HG03095 (cell line): ENCODE data around the gene SCD.
A peak's percentile ranks its signal among the peaks of the same experiment; 100 is the strongest.
"Not testable (repeated sequence)": the region's sequence is repeated elsewhere in the genome, so short reads cannot be mapped to it uniquely, and the experiment has no call there.

Experiments used
- ATAC-seq: cut with Tn5 transposase; IDR thresholded peaks from one replicate; pipeline ENCODE4 v1.9.1; 2021; ENCODE audit warnings: moderate library complexity; ENCODE audit not compliant: unreplicated experiment

SCD gene

GRCh38 chr10:100359529-100360150 is 12.6 kb downstream of the SCD start:
- no peak for ATAC-seq

- ATAC-seq, result no peak
Measured at GRCh38 chr10:100360234-100360633, 13.2 kb downstream of the SCD start.

- no peak for ATAC-seq
Measured at GRCh38 chr10:100362570-100363496, 15.8 kb downstream of the SCD start.

- no peak for ATAC-seq
Measured at GRCh38 chr10:100364175-100364574, 17.1 kb downstream of the SCD start.

- ATAC-seq, result no peak
Measured at GRCh38 chr10:100364735-100365391, 17.8 kb downstream of the SCD start.

- no peak for ATAC-seq
Measured at GRCh38 chr10:100368721-100369120, 21.7 kb downstream of the SCD start.

- no peak for ATAC-seq
Measured at GRCh38 chr10:100370714-100371481, 23.9 kb downstream of the SCD start.

- ATAC-seq, result no peak
Measured at GRCh38 chr10:100371482-100372027, 24.5 kb downstream of the SCD start.

GRCh38 chr10:100372415-100373297 is 25.6 kb downstream of the SCD start:
- no peak for ATAC-seq

GRCh38 chr10:100373298-100374199 is 26.5 kb downstream of the SCD start:
- peak; percentile 89 for ATAC-seq

GRCh38 chr10:100374200-100374655 is 27.2 kb downstream of the SCD start:
- no peak for ATAC-seq

GRCh38 chr10:100374677-100375353 is 27.8 kb downstream of the SCD start:
- ATAC-seq, result not testable (repeated sequence)

GRCh38 chr10:100376656-100377055 is 29.6 kb downstream of the SCD start:
- ATAC-seq, result not testable (repeated sequence)

- ATAC-seq, result no peak
Measured at GRCh38 chr10:100377830-100378229, 30.8 kb downstream of the SCD start.

GRCh38 chr10:100380400-100380799 is 33.4 kb downstream of the SCD start:
- no peak for ATAC-seq

- ATAC-seq, result no peak
Measured at GRCh38 chr10:100382553-100382952, 35.5 kb downstream of the SCD start.

GRCh38 chr10:100383251-100383650 is 36.2 kb downstream of the SCD start:
- no peak for ATAC-seq
